ENCODE results near the gene ZNF569.
"Not testable (repeated sequence)": the region's sequence is repeated elsewhere in the genome, so short reads cannot be mapped to it uniquely, and the experiment has no call there.

DNA sequence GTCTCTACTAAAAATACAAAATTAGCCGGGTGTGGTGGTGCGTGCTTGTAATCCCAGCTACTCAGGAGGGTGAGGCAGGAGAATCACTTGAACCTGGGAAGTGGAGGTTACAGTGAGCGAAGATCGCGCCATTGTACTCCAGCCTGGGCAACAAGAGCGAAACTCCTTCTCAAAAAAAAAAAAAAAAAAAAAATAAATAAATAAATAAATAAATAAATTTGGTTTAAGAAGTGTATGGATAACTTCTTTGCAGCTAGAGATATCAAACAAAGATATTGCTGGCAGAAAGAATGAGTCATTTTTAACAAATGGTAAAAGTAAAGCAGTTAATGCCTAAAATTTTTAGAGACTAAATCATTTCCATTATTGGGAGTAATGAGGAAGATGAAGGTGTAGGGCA is 75.8 kb downstream of the ZNF569 start:
- not testable (repeated sequence) for TF ChIP-seq SMARCC2 (IDR thresholded peaks at IDR 0.05); CTCF (CRISPR knock-in tag; IDR thresholded peaks at IDR 0.05); EP300 (IDR thresholded peaks at IDR 0.05; ENCODE audit: low read depth in 2 of 2, low read length in 2 of 2); EP300 (CRISPR knock-in tag; IDR thresholded peaks at IDR 0.05; ENCODE audit: borderline replicate concordance); CENPX (CRISPR knock-in tag; IDR thresholded peaks at IDR 0.05); SRSF1 (optimal IDR thresholded peaks at IDR 0.05; ENCODE audit: low read depth, low read length)

Data from HepG2 (cell line).